ENCODE data around the gene ITIH4. TPM values are rescaled to one million over a fixed set of nuclear protein-coding genes. Genes with fewer than 3 reads are reported as not detected.

Gene ITIH4
- total RNA-seq, 4 donors from 2014 or later, result 2.0 to 4.6 (median 2.8) TPM

GRCh38 chr3:52845157-52845556 is 14.7 kb upstream of the ITIH4 start:
- WGBS, result 16% methylated on average over 6 of the region's 6 CpGs
- intact Hi-C loops (cut with DNase I), result loop anchor here (5.0 kb wide), 3 partner anchors 47 to 227 kb away; partner anchors contain the start of gene NEK4
- peak overlapping the region; percentile 78 to 83 (median 80) for H3K27ac ChIP-seq (replicated peaks in 1 of 4)
- DNase-seq (ENCODE audit: extremely low spot score), result no peak
- no peaks in the 10 kb centered on the region for H3K9me3 ChIP-seq
- peaks cover 0 to 64% (median 40%) of the 10 kb centered on the region in 4 donors for H3K36me3 ChIP-seq
- peaks cover 51 to 83% (median 74%) of the 10 kb centered on the region in 4 donors for H3K4me1 ChIP-seq
- H3K4me3 ChIP-seq, result no peak overlapping the region
- H3K27me3 ChIP-seq, result no peaks in the 10 kb centered on the region
- TF ChIP-seq EP300 (IDR thresholded peaks at IDR 0.05) (no peak), POLR2AphosphoS5 (IDR thresholded peaks at IDR 0.05) (peak; percentile 65 to 81)

GRCh38 chr3:52844290-52844975 is 14.0 kb upstream of the ITIH4 start:
- intact Hi-C loops (cut with DNase I), result no loop called here
- DNase-seq (ENCODE audit: extremely low spot score), result no peak
- Histone ChIP-seq H3K4me1 (peaks cover 51 to 80% (median 72%) of the 10 kb centered on the region in 4 donors), H3K27me3 (no peaks in the 10 kb centered on the region), H3K9me3 (no peaks in the 10 kb centered on the region), H3K27ac (replicated peaks in 1 of 4) (peak overlapping the region; percentile 78 to 83 (median 80)), H3K4me3 (no peak overlapping the region), H3K36me3 (peaks cover 0 to 64% (median 39%) of the 10 kb centered on the region in 4 donors)
- WGBS, result 66% methylated on average over 18 of the region's 18 CpGs
- TF ChIP-seq EP300 (IDR thresholded peaks at IDR 0.05) (no peak), POLR2AphosphoS5 (IDR thresholded peaks at IDR 0.05) (no peak), CTCF (IDR thresholded peaks at IDR 0.05) (no peak)

- Histone ChIP-seq H3K27me3 (no peaks in the 10 kb centered on the region), H3K27ac (replicated peaks in 1 of 4) (peak overlapping the region; percentile 78 to 83 (median 80)), H3K4me1 (peaks cover 51 to 74% (median 67%) of the 10 kb centered on the region in 4 donors), H3K9me3 (no peaks in the 10 kb centered on the region), H3K4me3 (no peak overlapping the region), H3K36me3 (peaks cover 0 to 64% (median 37%) of the 10 kb centered on the region in 4 donors)
- intact Hi-C loops (cut with DNase I), result no loop called here
- TF ChIP-seq EP300 (IDR thresholded peaks at IDR 0.05) (no peak), POLR2AphosphoS5 (IDR thresholded peaks at IDR 0.05) (no peak), POLR2A (IDR thresholded peaks at IDR 0.05; ENCODE audit: low read depth) (no peak), CTCF (IDR thresholded peaks at IDR 0.05) (no peak)
- DNase-seq (ENCODE audit: extremely low spot score), result no peak
- 90% methylated on average over 2 of the region's 2 CpGs for WGBS
Observed at GRCh38 chr3:52843881-52844280, 13.4 kb upstream of the ITIH4 start.

GRCh38 chr3:52843108-52843865 is 12.8 kb upstream of the ITIH4 start:
- H3K4me3 ChIP-seq, result no peak overlapping the region
- H3K9me3 ChIP-seq, result no peaks in the 10 kb centered on the region
- no peak for DNase-seq (ENCODE audit: extremely low spot score)
- H3K36me3 ChIP-seq, result peaks cover 0 to 64% (median 35%) of the 10 kb centered on the region in 4 donors
- peaks cover 51 to 68% (median 62%) of the 10 kb centered on the region in 4 donors for H3K4me1 ChIP-seq
- intact Hi-C loops (cut with DNase I), result no loop called here
- 77% methylated on average over 13 of the region's 20 CpGs for WGBS
- TF ChIP-seq EP300 (IDR thresholded peaks at IDR 0.05), result no peak
- TF ChIP-seq POLR2A (IDR thresholded peaks at IDR 0.05; ENCODE audit: low read depth), result no peak
- TF ChIP-seq POLR2AphosphoS5 (IDR thresholded peaks at IDR 0.05), result no peak
- TF ChIP-seq CTCF (IDR thresholded peaks at IDR 0.05), result no peak
- H3K27me3 ChIP-seq, result no peaks in the 10 kb centered on the region
- H3K27ac ChIP-seq (replicated peaks in 1 of 4), result peak overlapping the region; percentile 78 to 83 (median 80)

- no peak overlapping the region for H3K4me3 ChIP-seq
- TF ChIP-seq POLR2AphosphoS5 (IDR thresholded peaks at IDR 0.05), result no peak
- no peak for TF ChIP-seq CTCF (IDR thresholded peaks at IDR 0.05)
- no peak for TF ChIP-seq POLR2A (IDR thresholded peaks at IDR 0.05; ENCODE audit: low read depth)
- no peak for TF ChIP-seq EP300 (IDR thresholded peaks at IDR 0.05)
- WGBS, result 31% methylated on average over 4 of the region's 7 CpGs
- peak overlapping the region; percentile 0 to 82 (median 10) for H3K27ac ChIP-seq (replicated peaks in 1 of 4)
- peaks cover 51 to 63% (median 56%) of the 10 kb centered on the region in 4 donors for H3K4me1 ChIP-seq
- H3K9me3 ChIP-seq, result no peaks in the 10 kb centered on the region
- no peaks in the 10 kb centered on the region for H3K27me3 ChIP-seq
- intact Hi-C loops (cut with DNase I), result no loop called here
- DNase-seq (ENCODE audit: extremely low spot score), result no peak
- H3K36me3 ChIP-seq, result peaks cover 0 to 64% (median 31%) of the 10 kb centered on the region in 4 donors
Observed at GRCh38 chr3:52842424-52842823, 12.0 kb upstream of the ITIH4 start.

All from esophagus muscularis mucosa (tissue), 4 donors.